Measurements from ENCODE around the gene CCL4L2.
"Not testable (repeated sequence)": the region's sequence is repeated elsewhere in the genome, so short reads cannot be mapped to it uniquely, and the experiment has no call there.

The CCL4L2 gene

DNA sequence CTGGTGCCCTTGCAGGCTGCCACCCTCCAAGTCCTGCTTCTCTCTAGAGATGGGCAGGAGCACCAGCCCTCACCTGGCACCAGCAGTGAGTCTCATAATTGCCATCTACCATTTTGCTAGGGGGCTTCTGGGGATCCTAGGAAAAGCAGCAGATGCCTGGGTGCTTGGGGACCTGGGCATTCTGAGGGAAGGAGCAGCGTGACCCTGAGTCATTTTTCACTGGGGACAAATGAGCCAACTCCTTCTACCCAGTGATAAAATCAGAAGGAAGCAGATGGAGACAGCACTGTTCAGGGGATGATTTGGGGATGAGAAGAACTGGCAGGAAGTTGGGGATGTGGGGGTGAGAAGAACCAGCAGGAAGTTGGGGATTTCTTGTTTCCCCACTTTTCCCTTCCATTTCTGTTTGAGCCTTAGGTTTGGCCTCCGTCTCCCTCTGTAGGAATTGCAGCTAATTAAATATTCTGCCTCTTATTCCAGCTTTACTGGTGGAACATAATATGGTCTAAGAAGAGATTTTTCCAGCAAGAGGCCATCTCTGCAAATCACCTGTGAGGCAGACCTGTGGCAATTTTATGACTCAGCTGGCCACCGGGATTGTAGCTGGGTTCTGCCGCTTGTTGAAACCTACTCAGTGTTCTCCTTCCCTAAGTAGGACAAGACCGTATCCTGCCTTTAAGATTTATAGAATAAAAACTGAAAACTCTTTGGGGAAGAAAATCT lies 22.8 kb upstream of the CCL4L2 start:
- H3K27me3 ChIP-seq (ENCODE audit: insufficient read depth, low read length, poor library complexity); ATAC-seq (ENCODE audit: insufficient read depth, low read depth); H3K4me3 ChIP-seq (ENCODE audit: low read depth in 1 of 2, low read length in 2 of 2); H3K79me2 ChIP-seq (ENCODE audit: insufficient read depth, low read length); DNase-seq; H4K20me1 ChIP-seq (ENCODE audit: insufficient read depth, low read length); H3K9me3 ChIP-seq (ENCODE audit: insufficient read depth, low read length, severe bottlenecking); H3K36me3 ChIP-seq (ENCODE audit: insufficient read depth, low read length): not testable (repeated sequence)
- H3K4me1 ChIP-seq (ENCODE audit: insufficient read depth, low read length), result peaks cover 68% of the 10 kb centered on the region
- peak overlapping the region; percentile 27 for H2AFZ ChIP-seq (ENCODE audit: low read depth, low read length)
- H3K27ac ChIP-seq (ENCODE audit: low read length), result peak overlapping the region; percentile 91
- peak overlapping the region; percentile 38; the same call in 1 of the 2 replicates for H3K4me2 ChIP-seq (ENCODE audit: insufficient read depth, low read length)
- H3K9ac ChIP-seq (ENCODE audit: low read depth, low read length), result peak overlapping the region; percentile 52

DNA sequence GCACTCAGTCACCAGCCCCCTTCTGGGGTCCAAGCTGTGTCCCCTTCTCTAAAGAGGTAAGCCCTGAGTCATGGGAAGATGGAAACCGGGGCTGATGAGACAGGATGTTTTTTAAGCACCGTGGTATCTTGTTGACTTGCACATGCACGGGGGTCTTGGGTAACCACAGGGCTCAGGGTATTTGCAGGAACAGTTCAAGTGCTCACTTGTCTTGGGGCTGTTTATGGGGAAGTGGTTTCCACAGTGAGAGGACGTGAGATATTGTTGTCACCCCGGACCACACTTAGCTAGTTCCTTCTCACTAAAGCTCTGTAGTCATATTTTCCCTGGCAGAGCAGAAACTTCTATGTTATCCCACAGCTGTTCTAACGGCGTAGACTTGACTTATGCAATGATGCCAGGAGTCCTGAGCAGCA lies 22.0 kb upstream of the CCL4L2 start:
- Histone ChIP-seq H3K36me3 (ENCODE audit: insufficient read depth, low read length) (no peaks in the 10 kb centered on the region), H3K27me3 (ENCODE audit: insufficient read depth, low read length, poor library complexity) (no peaks in the 10 kb centered on the region), H3K4me2 (ENCODE audit: insufficient read depth, low read length) (peak overlapping the region; percentile 38), H3K79me2 (ENCODE audit: insufficient read depth, low read length) (no peaks in the 10 kb centered on the region), H3K4me3 (ENCODE audit: low read depth in 1 of 2, low read length in 2 of 2) (no peak overlapping the region), H3K27ac (ENCODE audit: low read length) (peak overlapping the region; percentile 91), H3K9me3 (ENCODE audit: insufficient read depth, low read length, severe bottlenecking) (no peaks in the 10 kb centered on the region), H3K4me1 (ENCODE audit: insufficient read depth, low read length) (peaks cover 75% of the 10 kb centered on the region), H3K9ac (ENCODE audit: low read depth, low read length) (peak overlapping the region; percentile 52), H2AFZ (ENCODE audit: low read depth, low read length) (peak overlapping the region; percentile 27), H4K20me1 (ENCODE audit: insufficient read depth, low read length) (no peaks in the 10 kb centered on the region)
- ATAC-seq (ENCODE audit: insufficient read depth, low read depth) (peak; percentile 94), DNase-seq (peak; percentile 93)
- TF ChIP-seq, protein P1, sequence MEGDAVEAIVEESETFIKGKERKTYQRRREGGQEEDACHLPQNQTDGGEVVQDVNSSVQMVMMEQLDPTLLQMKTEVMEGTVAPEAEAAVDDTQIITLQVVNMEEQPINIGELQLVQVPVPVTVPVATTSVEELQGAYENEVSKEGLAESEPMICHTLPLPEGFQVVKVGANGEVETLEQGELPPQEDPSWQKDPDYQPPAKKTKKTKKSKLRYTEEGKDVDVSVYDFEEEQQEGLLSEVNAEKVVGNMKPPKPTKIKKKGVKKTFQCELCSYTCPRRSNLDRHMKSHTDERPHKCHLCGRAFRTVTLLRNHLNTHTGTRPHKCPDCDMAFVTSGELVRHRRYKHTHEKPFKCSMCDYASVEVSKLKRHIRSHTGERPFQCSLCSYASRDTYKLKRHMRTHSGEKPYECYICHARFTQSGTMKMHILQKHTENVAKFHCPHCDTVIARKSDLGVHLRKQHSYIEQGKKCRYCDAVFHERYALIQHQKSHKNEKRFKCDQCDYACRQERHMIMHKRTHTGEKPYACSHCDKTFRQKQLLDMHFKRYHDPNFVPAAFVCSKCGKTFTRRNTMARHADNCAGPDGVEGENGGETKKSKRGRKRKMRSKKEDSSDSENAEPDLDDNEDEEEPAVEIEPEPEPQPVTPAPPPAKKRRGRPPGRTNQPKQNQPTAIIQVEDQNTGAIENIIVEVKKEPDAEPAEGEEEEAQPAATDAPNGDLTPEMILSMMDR (IDR thresholded peaks at IDR 0.05; ENCODE audit: borderline replicate concordance, extremely low read depth, low read length, poor library complexity, severe bottlenecking), result no peak
- no peak for TF ChIP-seq EZH2 (IDR thresholded peaks at IDR 0.05; ENCODE audit: borderline replicate concordance, low read depth, low read length, severe bottlenecking)

GRCh38 chr17:36189993-36190392 lies 20.9 kb upstream of the CCL4L2 start:
- not testable (repeated sequence) for H3K36me3 ChIP-seq (ENCODE audit: insufficient read depth, low read length); H4K20me1 ChIP-seq (ENCODE audit: insufficient read depth, low read length); H2AFZ ChIP-seq (ENCODE audit: low read depth, low read length); H3K4me3 ChIP-seq (ENCODE audit: low read depth in 1 of 2, low read length in 2 of 2); ATAC-seq (ENCODE audit: insufficient read depth, low read depth); H3K9me3 ChIP-seq (ENCODE audit: insufficient read depth, low read length, severe bottlenecking); H3K27me3 ChIP-seq (ENCODE audit: insufficient read depth, low read length, poor library complexity); H3K79me2 ChIP-seq (ENCODE audit: insufficient read depth, low read length); DNase-seq; H3K4me2 ChIP-seq (ENCODE audit: insufficient read depth, low read length)
- Histone ChIP-seq H3K4me1 (ENCODE audit: insufficient read depth, low read length) (peaks cover 75% of the 10 kb centered on the region), H3K9ac (ENCODE audit: low read depth, low read length) (peak overlapping the region; percentile 47), H3K27ac (ENCODE audit: low read length) (peak overlapping the region; percentile 91)

GRCh38 chr17:36190549-36191330 lies 20.1 kb upstream of the CCL4L2 start:
- H2AFZ ChIP-seq (ENCODE audit: low read depth, low read length); H3K9me3 ChIP-seq (ENCODE audit: insufficient read depth, low read length, severe bottlenecking); ATAC-seq (ENCODE audit: insufficient read depth, low read depth); H3K4me3 ChIP-seq (ENCODE audit: low read depth in 1 of 2, low read length in 2 of 2); H3K79me2 ChIP-seq (ENCODE audit: insufficient read depth, low read length); H3K4me2 ChIP-seq (ENCODE audit: insufficient read depth, low read length); H4K20me1 ChIP-seq (ENCODE audit: insufficient read depth, low read length); H3K27me3 ChIP-seq (ENCODE audit: insufficient read depth, low read length, poor library complexity); DNase-seq; H3K36me3 ChIP-seq (ENCODE audit: insufficient read depth, low read length): not testable (repeated sequence)
- H3K27ac ChIP-seq (ENCODE audit: low read length), result peak overlapping the region; percentile 91
- peaks cover 75% of the 10 kb centered on the region for H3K4me1 ChIP-seq (ENCODE audit: insufficient read depth, low read length)
- peak overlapping the region; percentile 47 for H3K9ac ChIP-seq (ENCODE audit: low read depth, low read length)
